ENCODE measurements around the gene MYO5A.

Gene MYO5A

DNA sequence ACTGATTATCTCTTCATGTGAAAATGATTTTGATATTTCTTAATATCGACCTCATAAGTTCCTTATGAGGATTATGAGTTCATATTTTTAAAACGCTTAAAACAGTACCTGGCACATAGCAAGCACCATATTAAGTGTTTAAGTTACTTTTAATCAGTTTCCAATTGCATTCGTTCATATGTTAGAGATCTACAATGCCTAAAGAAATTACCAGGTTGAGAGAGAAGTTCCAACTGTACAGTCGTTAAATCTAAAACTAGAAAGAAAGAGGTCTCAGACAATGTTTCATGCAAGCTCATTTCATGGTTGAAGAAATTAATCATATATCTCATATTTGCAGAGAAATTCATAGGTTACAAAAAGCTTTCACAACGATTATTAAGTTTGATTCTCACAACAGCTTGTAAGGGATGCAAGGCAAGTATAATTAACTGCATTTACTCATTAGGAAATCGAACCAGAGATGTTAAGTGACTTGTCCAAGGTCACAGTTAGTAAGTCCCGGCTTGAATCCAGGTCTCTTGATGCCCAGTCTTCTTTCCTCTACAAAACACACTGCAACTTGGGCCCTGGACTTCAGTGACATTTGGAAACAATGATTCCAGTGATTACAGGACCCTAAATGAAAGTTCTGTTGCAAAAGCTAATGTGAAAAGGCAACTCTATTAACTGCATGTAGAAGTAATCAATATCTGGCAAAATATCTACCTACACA lies 1.3 kb downstream of the MYO5A start:
- H3K27ac ChIP-seq (ENCODE audit: low read depth, low read length), result no peak overlapping the region
- H3F3A ChIP-seq (ENCODE audit: insufficient read depth), result no peaks in the 10 kb centered on the region
- no peaks in the 10 kb centered on the region for H3K36me3 ChIP-seq (ENCODE audit: low read length)
- H3K4me2 ChIP-seq (ENCODE audit: low read depth, low read length, poor library complexity, severe bottlenecking), result peak overlapping the region; percentile 72
- TF ChIP-seq, protein P1, sequence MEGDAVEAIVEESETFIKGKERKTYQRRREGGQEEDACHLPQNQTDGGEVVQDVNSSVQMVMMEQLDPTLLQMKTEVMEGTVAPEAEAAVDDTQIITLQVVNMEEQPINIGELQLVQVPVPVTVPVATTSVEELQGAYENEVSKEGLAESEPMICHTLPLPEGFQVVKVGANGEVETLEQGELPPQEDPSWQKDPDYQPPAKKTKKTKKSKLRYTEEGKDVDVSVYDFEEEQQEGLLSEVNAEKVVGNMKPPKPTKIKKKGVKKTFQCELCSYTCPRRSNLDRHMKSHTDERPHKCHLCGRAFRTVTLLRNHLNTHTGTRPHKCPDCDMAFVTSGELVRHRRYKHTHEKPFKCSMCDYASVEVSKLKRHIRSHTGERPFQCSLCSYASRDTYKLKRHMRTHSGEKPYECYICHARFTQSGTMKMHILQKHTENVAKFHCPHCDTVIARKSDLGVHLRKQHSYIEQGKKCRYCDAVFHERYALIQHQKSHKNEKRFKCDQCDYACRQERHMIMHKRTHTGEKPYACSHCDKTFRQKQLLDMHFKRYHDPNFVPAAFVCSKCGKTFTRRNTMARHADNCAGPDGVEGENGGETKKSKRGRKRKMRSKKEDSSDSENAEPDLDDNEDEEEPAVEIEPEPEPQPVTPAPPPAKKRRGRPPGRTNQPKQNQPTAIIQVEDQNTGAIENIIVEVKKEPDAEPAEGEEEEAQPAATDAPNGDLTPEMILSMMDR (IDR thresholded peaks at IDR 0.05; ENCODE audit: insufficient read depth, low read length, poor library complexity, severe bottlenecking), result no peak
- TF ChIP-seq EZH2phosphoT487 (conservative IDR thresholded peaks at IDR 0.05; ENCODE audit: low read length), result no peak
- no peak overlapping the region for H2AFZ ChIP-seq (ENCODE audit: low read depth, low read length, severe bottlenecking)
- peak overlapping the region; percentile 57 for H3K9ac ChIP-seq (ENCODE audit: low read length)
- no peaks in the 10 kb centered on the region for H3K27me3 ChIP-seq (ENCODE audit: low read length)
- no peaks in the 10 kb centered on the region for H3K9me2 ChIP-seq (replicated peaks; ENCODE audit: insufficient read depth, low read length)
- no peaks in the 10 kb centered on the region for H3K79me2 ChIP-seq (ENCODE audit: insufficient read depth, low read length)
- H3K9me3 ChIP-seq (ENCODE audit: insufficient read depth, low read length), result no peaks in the 10 kb centered on the region
- no peaks in the 10 kb centered on the region; the same call in 1 of the 2 replicates for H4K20me1 ChIP-seq (ENCODE audit: low read depth, low read length)
- peak overlapping the region; percentile 86 for H3K4me3 ChIP-seq (ENCODE audit: insufficient read depth, low read length, poor library complexity, severe bottlenecking)

DNA sequence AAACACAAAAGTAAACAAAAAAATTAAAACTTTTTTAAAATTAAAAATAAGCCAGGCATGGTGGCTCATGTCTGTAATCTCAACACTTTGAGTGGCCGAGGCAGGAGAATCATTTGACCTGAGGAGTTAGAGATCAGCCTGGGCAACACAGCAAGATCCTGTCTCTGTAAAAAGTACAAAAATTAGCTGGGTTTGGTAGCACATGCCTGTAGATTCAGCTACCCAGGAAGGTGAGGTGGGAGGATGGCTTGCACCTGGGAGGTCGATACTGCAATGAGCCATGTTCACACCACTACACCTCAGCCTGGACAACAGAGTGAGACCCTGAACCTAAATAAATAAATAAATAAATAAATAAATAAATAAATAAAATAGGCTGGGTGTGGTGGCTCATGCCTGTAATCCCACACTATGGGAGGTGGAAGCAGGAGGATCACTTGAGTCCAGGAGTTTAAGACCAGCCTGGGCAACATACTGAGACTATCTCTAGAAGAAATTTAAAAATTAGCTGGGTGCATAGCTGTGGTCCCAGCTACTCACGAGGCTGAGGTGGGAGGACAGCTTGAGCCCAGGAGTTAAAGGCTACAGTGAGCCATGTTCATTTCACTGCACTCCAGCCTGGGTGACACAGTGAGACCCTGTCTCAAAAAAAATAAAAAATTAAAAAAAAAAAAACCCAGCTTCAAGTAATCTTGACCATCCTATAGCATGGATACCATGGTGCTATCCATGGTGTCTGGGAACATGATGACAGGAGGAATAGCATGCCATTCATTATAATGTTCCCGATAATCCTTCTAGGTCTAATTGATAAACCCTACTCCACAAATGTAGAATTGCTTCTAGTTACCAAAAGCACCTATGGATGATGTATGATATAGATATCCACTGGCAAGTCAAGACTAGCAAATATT lies 4.2 kb downstream of the MYO5A start:
- H3K9me2 ChIP-seq (replicated peaks; ENCODE audit: insufficient read depth, low read length), result no peaks in the 10 kb centered on the region
- H3K27ac ChIP-seq (ENCODE audit: low read depth, low read length), result no peak overlapping the region
- H3K79me2 ChIP-seq (ENCODE audit: insufficient read depth, low read length), result peaks cover 7% of the 10 kb centered on the region
- H3K9me3 ChIP-seq (ENCODE audit: insufficient read depth, low read length), result no peaks in the 10 kb centered on the region
- no peak overlapping the region for H3K4me3 ChIP-seq (ENCODE audit: insufficient read depth, low read length, poor library complexity, severe bottlenecking)
- H3K27me3 ChIP-seq (ENCODE audit: low read length), result no peaks in the 10 kb centered on the region
- H3K4me2 ChIP-seq (ENCODE audit: low read depth, low read length, poor library complexity, severe bottlenecking), result no peak overlapping the region
- H4K20me1 ChIP-seq (ENCODE audit: low read depth, low read length), result no peaks in the 10 kb centered on the region; the same call in 1 of the 2 replicates
- no peak overlapping the region for H3K9ac ChIP-seq (ENCODE audit: low read length)
- TF ChIP-seq EZH2phosphoT487 (conservative IDR thresholded peaks at IDR 0.05; ENCODE audit: low read length), result no peak
- TF ChIP-seq, protein P1 (IDR thresholded peaks at IDR 0.05; ENCODE audit: insufficient read depth, low read length, poor library complexity, severe bottlenecking), result no peak
- H3F3A ChIP-seq (ENCODE audit: insufficient read depth), result no peaks in the 10 kb centered on the region
- H3K36me3 ChIP-seq (ENCODE audit: low read length), result no peaks in the 10 kb centered on the region
- H2AFZ ChIP-seq (ENCODE audit: low read depth, low read length, severe bottlenecking), result no peak overlapping the region

DNA sequence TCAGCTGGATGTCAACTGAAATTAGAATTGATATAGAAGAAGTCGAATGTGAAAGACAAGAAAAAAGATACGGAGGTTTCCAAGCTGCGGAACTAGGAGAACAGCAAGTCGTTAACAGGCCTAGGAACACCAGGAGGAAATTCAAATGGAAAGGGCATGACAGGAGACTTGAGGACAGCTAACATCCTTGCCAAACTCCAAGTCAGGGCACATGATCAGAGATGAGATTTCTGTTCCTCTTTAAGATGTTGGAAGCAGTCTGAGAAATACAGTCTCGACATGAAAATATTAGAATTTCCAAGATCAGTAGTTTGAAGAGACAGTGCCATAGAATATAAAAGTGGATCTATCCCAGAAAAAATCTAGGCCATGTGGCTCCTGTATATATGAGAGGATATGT lies 5.0 kb downstream of the MYO5A start:
- Histone ChIP-seq H3K9me3 (ENCODE audit: insufficient read depth, low read length) (no peaks in the 10 kb centered on the region), H3F3A (ENCODE audit: insufficient read depth) (no peaks in the 10 kb centered on the region), H3K9ac (ENCODE audit: low read length) (no peak overlapping the region), H3K4me3 (ENCODE audit: insufficient read depth, low read length, poor library complexity, severe bottlenecking) (no peak overlapping the region), H2AFZ (ENCODE audit: low read depth, low read length, severe bottlenecking) (no peak overlapping the region), H4K20me1 (ENCODE audit: low read depth, low read length) (no peaks in the 10 kb centered on the region; the same call in 1 of the 2 replicates), H3K27me3 (ENCODE audit: low read length) (no peaks in the 10 kb centered on the region), H3K27ac (ENCODE audit: low read depth, low read length) (no peak overlapping the region), H3K36me3 (ENCODE audit: low read length) (no peaks in the 10 kb centered on the region), H3K79me2 (ENCODE audit: insufficient read depth, low read length) (peaks cover 7% of the 10 kb centered on the region), H3K4me2 (ENCODE audit: low read depth, low read length, poor library complexity, severe bottlenecking) (no peak overlapping the region), H3K9me2 (replicated peaks; ENCODE audit: insufficient read depth, low read length) (no peaks in the 10 kb centered on the region)
- TF ChIP-seq, protein P1 (IDR thresholded peaks at IDR 0.05; ENCODE audit: insufficient read depth, low read length, poor library complexity, severe bottlenecking), result no peak
- TF ChIP-seq EZH2phosphoT487 (conservative IDR thresholded peaks at IDR 0.05; ENCODE audit: low read length), result no peak

All from SU-DHL-6 (cell line).